HepG2 (cell line): ENCODE results near the gene ANKS1B. TPM values are rescaled to one million over a fixed set of nuclear protein-coding genes. Genes with fewer than 3 reads are reported as not detected.

Source experiments
- ATAC-seq: fragments of 200-7000 bp; cut with Tn5 transposase; 3 replicates; pipeline ENCODE4 v1.9.1; 2020; ENCODE audit warnings: mild to moderate bottlenecking, moderate library complexity
- BruUV-seq: library from RNA; stranded (reverse); fragments of 400-500 nt; replicated peaks from 2 replicates; lab custom pipeline; 2021; lab: Mats Ljungman, UMichigan
- CTCF ChIA-PET: fragments of 300-600 bp; formaldehyde crosslinking; extraction: SDS; loops from one replicate; lab custom pipeline; 2021; ENCODE audit warnings: low total read pairs, inconsistent platforms, low intra/inter-chr PET ratio; lab: Yijun Ruan, JAX
- POLR2A ChIA-PET: fragments of 350-600 bp; sonication (Branson Sonifier 250); formaldehyde crosslinking; loops from one replicate; lab custom pipeline; 2020; ENCODE audit warnings: antibody characterized with exemption, inconsistent platforms; lab: Yijun Ruan, JAX
- DNase-seq: peaks from one replicate; pipeline ENCODE4 v3.0.0-alpha.2; 2015; ENCODE audit warnings: low spot score
- FAIRE-seq: peaks from 3 replicates; lab custom pipeline; 2011; peaks lifted over from hg19 to GRCh38; lab: Jason Lieb, UNC
- H2AFZ ChIP-seq: one replicate; pipeline ENCODE4 v1.6.1; 2011; ENCODE audit warnings: low read length, inconsistent platforms
- H3K27ac ChIP-seq: fragments of 300-600 bp; 3 replicates; pipeline ENCODE4 v1.8.0; 2011; ENCODE audit warnings: mixed run types, mild to moderate bottlenecking, mixed read lengths, low read length, inconsistent platforms; ENCODE audit not compliant: insufficient read depth; ENCODE audit errors: extremely low read length
- H3K27me3 ChIP-seq, 2 experiments: fragments of 200-600 bp in 1 of 2; 2 replicates in 1 of 2; 3 replicates in 1 of 2; pipeline versions ENCODE4 v1.6.0 to v1.8.0; 2011; ENCODE audit warnings: low read length in 2 of 2, mild to moderate bottlenecking in 2 of 2, moderate library complexity in 2 of 2, inconsistent platforms in 1 of 2; ENCODE audit not compliant: insufficient read depth in 2 of 2, control insufficient read depth in 1 of 2
- H3K36me3 ChIP-seq, 2 experiments: fragments of 200-600 bp in 1 of 2; replicated peaks in 1 of 2; 2 replicates in 1 of 2; 3 replicates in 1 of 2; pipeline versions ENCODE4 v1.5.1 to v1.8.0; 2011; ENCODE audit warnings: low read length in 2 of 2, inconsistent platforms in 1 of 2; ENCODE audit not compliant: insufficient read depth in 2 of 2, control insufficient read depth in 1 of 2
- H3K4me1 ChIP-seq: 2 replicates; pipeline ENCODE4 v1.5.1; 2012; ENCODE audit warnings: low read length, inconsistent platforms; ENCODE audit not compliant: insufficient read depth
- H3K4me2 ChIP-seq: 2 replicates; pipeline ENCODE4 v1.6.0; 2011; ENCODE audit warnings: low read depth, low read length, inconsistent platforms
- H3K4me3 ChIP-seq, 3 experiments: fragments of 200-600 bp in 1 of 3; sonication (generic), shearing (Covaris generic) in 1 of 3; replicated peaks in 1 of 3; 2 replicates each; pipeline ENCODE4 v1.5.1; 2011 to 2016; ENCODE audit warnings: low read length in 3 of 3, inconsistent platforms in 2 of 3, low read depth in 2 of 3, mild to moderate bottlenecking in 2 of 3, control low read depth in 1 of 3, mixed read lengths in 1 of 3; ENCODE audit not compliant: insufficient read depth in 1 of 3
- H3K79me2 ChIP-seq: one replicate; pipeline ENCODE4 v1.6.1; 2011; ENCODE audit warnings: low read length, inconsistent platforms; ENCODE audit not compliant: insufficient read depth
- H3K9ac ChIP-seq: 2 replicates; pipeline ENCODE4 v1.6.0; 2011; ENCODE audit warnings: mild to moderate bottlenecking, low read depth, low read length, inconsistent platforms; ENCODE audit not compliant: insufficient read depth
- H3K9me3 ChIP-seq: 2 replicates; pipeline ENCODE4 v1.5.1; 2012; ENCODE audit warnings: mild to moderate bottlenecking, low read length
- H4K20me1 ChIP-seq: 2 replicates; pipeline ENCODE4 v1.6.0; 2011; ENCODE audit warnings: inconsistent platforms, mild to moderate bottlenecking, low read length, moderate library complexity; ENCODE audit not compliant: insufficient read depth
- CBFB ChIP-seq: sonication (generic); formaldehyde crosslinking; IDR thresholded peaks from 2 replicates; pipeline ENCODE4 v1.4.0; 2020; ENCODE audit warnings: missing genetic modification reagents
- CREB1 ChIP-seq, 2 experiments: fragments of 450-650 bp in 1 of 2; IDR thresholded peaks; 2 replicates each; pipeline ENCODE4 v1.6.1; 2016 to 2017; ENCODE audit warnings: control low read depth in 1 of 2, mild to moderate bottlenecking in 1 of 2, missing compliant biosample characterization in 1 of 2, missing genetic modification characterization in 1 of 2
- SCMH1 ChIP-seq: sonication (generic); formaldehyde crosslinking; IDR thresholded peaks from 2 replicates; pipeline ENCODE4 v1.9.0; 2021; ENCODE audit warnings: missing genetic modification reagents, mild to moderate bottlenecking, borderline replicate concordance
- SRF ChIP-seq: IDR thresholded peaks from 2 replicates; pipeline ENCODE4 v1.6.1; 2011; ENCODE audit warnings: mild to moderate bottlenecking, low read depth, low read length, moderate library complexity
- ZNF558 ChIP-seq: sonication (generic); formaldehyde crosslinking; IDR thresholded peaks from 2 replicates; pipeline ENCODE4 v1.9.0; 2022; ENCODE audit warnings: mild to moderate bottlenecking, missing genetic modification reagents, borderline replicate concordance
- ZNF607 ChIP-seq: sonication (generic); formaldehyde crosslinking; IDR thresholded peaks from 2 replicates; pipeline ENCODE4 v1.5.1; 2020; ENCODE audit warnings: missing genetic modification reagents, mild to moderate bottlenecking, borderline replicate concordance
- WGBS: methylation state at CpG from one replicate; pipeline ENCODE4 v1.1.6; 2017; ENCODE audit warnings: low lambda C conversion rate; 5-methylcytosine and 5-hydroxymethylcytosine counted together
- in situ Hi-C: cut with HindIII; loops from 2 replicates; pipeline ENCODE4 v1.10.0; 2017; ENCODE audit warnings: low pct_unique_long_range_greater_than_20kb; ENCODE audit not compliant: extremely low pct_ligation_motif_present
- intact Hi-C: fragments of 100-400 bp; cut with micrococcal nuclease; formaldehyde crosslinking; loops from one replicate; pipeline ENCODE4 v1.10.0; 2022; ENCODE audit not compliant: unreplicated experiment
- polyA plus RNA-seq, 8 experiments: library from polyadenylated mRNA; depleted of rRNA in 3 of 8; stranded (reverse) in 7 of 8; unstranded in 1 of 8; fragments of >200 nt; fragmentation: Illumina TruSeq in 4 of 8; extraction: Trizol in 4 of 8; gene quantifications; 2 replicates each; pipeline versions ENCODE4 v1.2.1 to v1.2.3, GENCODE V29; 2011 to 2016; ENCODE audit warnings: low read depth in 4 of 8, missing spikeins in 1 of 8, mixed read lengths in 1 of 8; ENCODE audit not compliant: insufficient read depth in 1 of 8
- total RNA-seq, 5 experiments: library from RNA; depleted of rRNA; stranded (reverse); fragments of >200 nt; fragmentation: Illumina TruSeq; extraction: Trizol; gene quantifications; 2 replicates each; pipeline ENCODE4 v1.2.3, GENCODE V29; 2016; ENCODE audit warnings: low read depth in 1 of 5
- TF ChIP-seq, protein P1 (sequence below): fragments of 450-650 bp; IDR thresholded peaks from 2 replicates; pipeline ENCODE4 v1.6.1; 2016
- TF ChIP-seq, protein P2 (sequence below), 2 experiments: IDR thresholded peaks; 2 replicates each; pipeline ENCODE4 v1.6.1; 2011 to 2012; ENCODE audit warnings: low read length in 2 of 2, borderline replicate concordance in 1 of 2, low read depth in 1 of 2, mild to moderate bottlenecking in 1 of 2, moderate library complexity in 1 of 2

Gene ANKS1B
- total and polyA plus RNA-seq, 2 of the 13 experiments (the other 11 are each of a cell fraction or from before 2014, with no cell fraction given) = 0.15 TPM; not detected in 1

DNA sequence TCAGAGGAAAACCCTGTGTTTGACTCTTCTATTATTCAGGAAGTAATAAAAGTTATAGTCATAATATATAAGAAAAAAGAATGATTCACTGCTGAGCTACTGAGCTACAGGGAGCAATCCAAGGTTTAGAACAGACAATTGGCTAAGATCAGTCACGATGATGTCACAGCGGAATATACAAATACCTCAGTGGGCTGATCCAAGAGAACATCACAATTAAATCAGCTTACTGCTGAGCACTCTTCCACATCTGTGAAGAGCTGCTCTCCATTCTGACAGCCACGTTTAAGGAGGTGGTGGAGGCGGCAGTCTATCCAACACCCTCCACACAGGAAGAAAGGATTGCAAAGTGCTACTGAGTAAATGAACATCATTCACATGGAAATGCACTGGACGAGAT lies 1068.6 kb downstream of the ANKS1B start:
- ATAC-seq (no peak), DNase-seq (no peak), FAIRE-seq (no peak)
- H2AFZ ChIP-seq = no peak overlapping the region
- ChIA-PET POLR2A (no interaction called here), CTCF (no interaction called here)
- no peaks in the 10 kb centered on the region for H4K20me1 ChIP-seq
- intact Hi-C loops = no loop called here
- in situ Hi-C loops = no loop called here
- H3K4me1 ChIP-seq = no peaks in the 10 kb centered on the region
- no peak overlapping the region for H3K27ac ChIP-seq
- H3K9ac ChIP-seq = no peak overlapping the region
- WGBS = 18% methylated on average over 5 of the region's 5 CpGs
- no peaks in the 10 kb centered on the region for H3K79me2 ChIP-seq
- TF ChIP-seq CREB1 (IDR thresholded peaks at IDR 0.05) (0 out of 2 replicates have a peak, but pooled peaks have one; percentile 23), CREB1 (CRISPR knock-in tag; IDR thresholded peaks at IDR 0.05) (no peak), SRF (no peak)
- H3K4me2 ChIP-seq = no peak overlapping the region
- no peak overlapping the region for H3K4me3 ChIP-seq
- peaks cover 1 to 3% of the 10 kb centered on the region in 2 experiments; a peak in 1 of 5 replicates for H3K27me3 ChIP-seq
- no peaks in the 10 kb centered on the region for H3K9me3 ChIP-seq
- no TSS peak for BruUV-seq
- no peaks in the 10 kb centered on the region for H3K36me3 ChIP-seq

DNA sequence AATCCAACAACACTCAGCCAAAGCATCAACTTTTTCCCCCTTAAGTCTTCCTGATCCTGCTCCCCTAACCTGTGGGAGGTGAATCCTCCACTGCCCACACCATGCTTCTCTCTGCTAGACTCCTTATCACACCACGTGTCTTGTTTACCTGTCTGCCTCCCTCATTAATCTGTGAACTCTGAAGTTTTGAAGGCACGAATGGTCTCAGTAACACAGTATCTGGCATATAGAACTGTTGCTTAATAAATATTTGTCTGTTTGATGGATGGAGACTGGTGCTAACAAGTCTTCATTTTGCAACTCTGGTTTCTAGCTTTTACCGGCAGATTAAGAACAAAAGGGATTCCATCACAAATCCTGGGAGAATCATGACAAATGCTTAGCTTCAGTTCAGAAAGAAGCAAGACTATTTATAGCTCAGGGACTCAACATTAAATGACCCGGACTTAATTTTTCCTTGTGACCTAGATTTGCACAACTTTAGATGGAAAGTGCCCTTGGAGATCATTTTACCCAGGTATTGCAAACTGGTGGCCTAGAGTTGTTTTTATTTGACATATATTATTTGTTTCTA lies 1072.2 kb downstream of the ANKS1B start:
- TF ChIP-seq CBFB (no peak), ZNF607 (CRISPR knock-in tag) (no peak), SCMH1 (CRISPR knock-in tag) (no peak), ZNF558 (no peak)
- TF ChIP-seq, protein P1, sequence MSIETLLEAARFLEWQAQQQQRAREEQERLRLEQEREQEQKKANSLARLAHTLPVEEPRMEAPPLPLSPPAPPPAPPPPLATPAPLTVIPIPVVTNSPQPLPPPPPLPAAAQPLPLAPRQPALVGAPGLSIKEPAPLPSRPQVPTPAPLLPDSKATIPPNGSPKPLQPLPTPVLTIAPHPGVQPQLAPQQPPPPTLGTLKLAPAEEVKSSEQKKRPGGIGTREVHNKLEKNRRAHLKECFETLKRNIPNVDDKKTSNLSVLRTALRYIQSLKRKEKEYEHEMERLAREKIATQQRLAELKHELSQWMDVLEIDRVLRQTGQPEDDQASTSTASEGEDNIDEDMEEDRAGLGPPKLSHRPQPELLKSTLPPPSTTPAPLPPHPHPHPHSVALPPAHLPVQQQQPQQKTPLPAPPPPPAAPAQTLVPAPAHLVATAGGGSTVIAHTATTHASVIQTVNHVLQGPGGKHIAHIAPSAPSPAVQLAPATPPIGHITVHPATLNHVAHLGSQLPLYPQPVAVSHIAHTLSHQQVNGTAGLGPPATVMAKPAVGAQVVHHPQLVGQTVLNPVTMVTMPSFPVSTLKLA = peak; percentile 85
- TF ChIP-seq, protein P2, sequence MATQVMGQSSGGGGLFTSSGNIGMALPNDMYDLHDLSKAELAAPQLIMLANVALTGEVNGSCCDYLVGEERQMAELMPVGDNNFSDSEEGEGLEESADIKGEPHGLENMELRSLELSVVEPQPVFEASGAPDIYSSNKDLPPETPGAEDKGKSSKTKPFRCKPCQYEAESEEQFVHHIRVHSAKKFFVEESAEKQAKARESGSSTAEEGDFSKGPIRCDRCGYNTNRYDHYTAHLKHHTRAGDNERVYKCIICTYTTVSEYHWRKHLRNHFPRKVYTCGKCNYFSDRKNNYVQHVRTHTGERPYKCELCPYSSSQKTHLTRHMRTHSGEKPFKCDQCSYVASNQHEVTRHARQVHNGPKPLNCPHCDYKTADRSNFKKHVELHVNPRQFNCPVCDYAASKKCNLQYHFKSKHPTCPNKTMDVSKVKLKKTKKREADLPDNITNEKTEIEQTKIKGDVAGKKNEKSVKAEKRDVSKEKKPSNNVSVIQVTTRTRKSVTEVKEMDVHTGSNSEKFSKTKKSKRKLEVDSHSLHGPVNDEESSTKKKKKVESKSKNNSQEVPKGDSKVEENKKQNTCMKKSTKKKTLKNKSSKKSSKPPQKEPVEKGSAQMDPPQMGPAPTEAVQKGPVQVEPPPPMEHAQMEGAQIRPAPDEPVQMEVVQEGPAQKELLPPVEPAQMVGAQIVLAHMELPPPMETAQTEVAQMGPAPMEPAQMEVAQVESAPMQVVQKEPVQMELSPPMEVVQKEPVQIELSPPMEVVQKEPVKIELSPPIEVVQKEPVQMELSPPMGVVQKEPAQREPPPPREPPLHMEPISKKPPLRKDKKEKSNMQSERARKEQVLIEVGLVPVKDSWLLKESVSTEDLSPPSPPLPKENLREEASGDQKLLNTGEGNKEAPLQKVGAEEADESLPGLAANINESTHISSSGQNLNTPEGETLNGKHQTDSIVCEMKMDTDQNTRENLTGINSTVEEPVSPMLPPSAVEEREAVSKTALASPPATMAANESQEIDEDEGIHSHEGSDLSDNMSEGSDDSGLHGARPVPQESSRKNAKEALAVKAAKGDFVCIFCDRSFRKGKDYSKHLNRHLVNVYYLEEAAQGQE (IDR thresholded peaks at IDR 0.05; ENCODE audit: borderline replicate concordance in 1 of 2, low read depth in 1 of 2, low read length in 2 of 2) = no peak
- Histone ChIP-seq H3K4me2 (no peak overlapping the region), H3K9me3 (no peaks in the 10 kb centered on the region), H3K79me2 (no peaks in the 10 kb centered on the region), H3K4me1 (no peaks in the 10 kb centered on the region), H3K36me3 (no peaks in the 10 kb centered on the region), H3K27me3 (peaks cover 0 to 1% of the 10 kb centered on the region in 2 experiments; a peak in 1 of 5 replicates), H3K9ac (no peak overlapping the region), H3K4me3 (no peak overlapping the region), H4K20me1 (no peaks in the 10 kb centered on the region), H2AFZ (no peak overlapping the region), H3K27ac (no peak overlapping the region)
- CTCF ChIA-PET = no interaction called here
- in situ Hi-C loops = no loop called here
- no peak for ATAC-seq
- intact Hi-C loops = no loop called here
- no peak for FAIRE-seq
- BruUV-seq = no TSS peak
- POLR2A ChIA-PET = no interaction called here
- 3% methylated on average over 4 of the region's 4 CpGs for WGBS
- no peak for DNase-seq
